ENCODE measurements around the gene CDC42EP1.
"Not testable (repeated sequence)": the region's sequence is repeated elsewhere in the genome, so short reads cannot be mapped to it uniquely, and the experiment has no call there.

Gene CDC42EP1

DNA sequence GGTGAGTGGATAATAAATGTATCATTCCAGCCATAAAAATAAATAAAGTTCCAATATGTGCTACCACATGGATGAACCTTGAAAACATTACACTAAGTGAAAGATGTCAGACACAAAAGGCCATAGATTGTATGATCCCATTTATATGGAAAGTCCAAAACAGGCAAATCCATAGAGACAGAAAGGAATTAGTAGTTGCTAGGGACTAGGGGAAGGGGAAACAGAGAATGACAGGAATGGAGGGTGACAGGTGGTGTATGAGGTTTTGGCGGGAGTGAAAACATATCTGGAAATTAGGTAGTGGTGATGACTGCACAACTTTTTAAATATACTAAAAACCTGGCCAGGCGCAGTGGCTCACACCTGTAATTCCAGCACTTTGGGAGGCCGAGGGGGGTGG lies 25.8 kb upstream of the CDC42EP1 start:
- DNase-seq (ENCODE audit: low spot score) (no peak), FAIRE-seq (no peak)

DNA sequence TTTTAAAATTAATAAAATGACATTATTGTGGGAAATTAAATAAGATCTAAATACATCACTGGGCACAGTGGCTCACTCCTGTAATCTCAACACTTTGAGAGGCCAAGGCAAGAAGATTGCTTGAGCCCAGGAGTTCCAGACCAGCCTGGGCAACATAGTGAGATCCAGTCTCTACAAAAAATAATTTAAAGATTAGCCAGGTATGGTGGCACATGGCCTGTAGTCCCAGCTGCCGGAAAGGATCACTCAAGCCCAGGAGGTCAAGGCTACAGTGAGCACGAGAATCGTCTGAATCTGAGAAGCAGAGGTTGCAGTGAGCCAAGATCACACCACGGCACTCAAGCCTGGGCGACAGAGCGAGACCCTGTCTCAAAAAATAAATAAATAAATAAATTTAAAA lies 25.1 kb upstream of the CDC42EP1 start:
- no peak for DNase-seq (ENCODE audit: low spot score)
- FAIRE-seq: no peak

GRCh38 chr22:37538590-37539357 lies 21.5 kb upstream of the CDC42EP1 start:
- peak; percentile 81 for DNase-seq (ENCODE audit: low spot score)
- peak; percentile 67 for FAIRE-seq

DNA sequence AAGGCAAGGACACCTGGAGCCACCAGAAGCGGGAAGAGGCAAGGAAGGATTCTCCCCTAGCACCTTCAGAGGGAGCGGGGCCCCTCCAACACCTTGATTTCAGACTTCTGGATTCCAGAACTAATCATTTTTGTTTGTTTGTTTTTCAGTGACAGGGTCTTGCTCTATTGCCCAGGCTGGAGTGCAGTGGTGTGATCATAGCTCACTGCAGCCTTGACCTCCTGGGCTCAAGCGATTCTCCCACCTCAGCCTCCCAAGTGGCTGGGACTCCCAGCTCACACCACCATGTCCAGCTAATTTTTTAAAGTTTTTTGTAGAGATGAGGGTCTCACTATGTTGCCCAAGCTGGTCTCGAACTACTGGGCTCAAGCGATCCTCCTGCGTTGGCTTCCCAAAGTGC lies 20.5 kb upstream of the CDC42EP1 start:
- not testable (repeated sequence) for FAIRE-seq; DNase-seq (ENCODE audit: low spot score)

DNA sequence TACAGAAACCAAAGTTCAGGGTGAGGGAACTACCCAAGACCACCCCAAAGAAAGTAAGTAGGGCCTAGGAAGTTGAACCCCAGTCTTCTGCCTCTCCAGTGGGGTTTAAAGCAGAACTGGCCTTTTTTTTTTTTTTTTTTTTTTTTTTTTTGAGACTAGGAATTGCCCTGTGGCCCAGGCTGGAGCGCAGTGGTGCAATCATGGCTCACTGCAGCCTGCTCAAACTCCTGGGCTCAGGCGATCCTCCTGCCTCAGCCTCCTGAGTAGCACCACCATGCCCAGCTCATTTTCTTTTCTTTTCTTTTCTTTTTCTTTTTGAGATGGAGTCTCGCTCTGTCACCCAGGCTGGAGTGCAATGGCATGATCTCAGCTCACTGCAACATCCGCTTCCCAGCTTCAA lies 17.9 kb upstream of the CDC42EP1 start:
- DNase-seq (ENCODE audit: low spot score); FAIRE-seq: not testable (repeated sequence)

DNA sequence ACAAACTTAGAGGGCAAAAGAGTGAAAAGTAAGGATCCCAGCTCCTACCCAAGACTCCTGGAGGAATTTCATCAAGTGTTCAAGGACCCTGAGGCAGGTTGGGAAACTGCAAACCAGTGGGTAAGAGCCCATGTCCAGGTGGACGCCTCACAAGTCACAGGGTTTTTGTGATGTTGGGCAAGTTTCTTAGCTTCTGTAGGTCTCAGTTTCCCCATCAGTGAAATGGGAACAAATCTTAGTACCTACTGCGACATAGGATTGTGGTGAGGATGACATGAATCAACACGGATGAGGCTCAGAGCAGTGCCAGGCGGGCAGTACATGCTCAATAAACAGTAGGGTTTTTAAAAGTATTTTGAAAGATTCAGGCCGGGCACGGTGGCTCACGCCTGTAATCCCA lies 17.3 kb upstream of the CDC42EP1 start:
- FAIRE-seq (no peak), DNase-seq (ENCODE audit: low spot score) (no peak)

- DNase-seq (ENCODE audit: low spot score) (peak; percentile 28), FAIRE-seq (no peak)
Measured at GRCh38 chr22:37544955-37545702, 15.2 kb upstream of the CDC42EP1 start.

GRCh38 chr22:37545703-37546436 lies 14.4 kb upstream of the CDC42EP1 start:
- FAIRE-seq (no peak), DNase-seq (ENCODE audit: low spot score) (no peak)

- FAIRE-seq (no peak), DNase-seq (ENCODE audit: low spot score) (no peak)
Measured at GRCh38 chr22:37546437-37547250, 13.6 kb upstream of the CDC42EP1 start.

DNA sequence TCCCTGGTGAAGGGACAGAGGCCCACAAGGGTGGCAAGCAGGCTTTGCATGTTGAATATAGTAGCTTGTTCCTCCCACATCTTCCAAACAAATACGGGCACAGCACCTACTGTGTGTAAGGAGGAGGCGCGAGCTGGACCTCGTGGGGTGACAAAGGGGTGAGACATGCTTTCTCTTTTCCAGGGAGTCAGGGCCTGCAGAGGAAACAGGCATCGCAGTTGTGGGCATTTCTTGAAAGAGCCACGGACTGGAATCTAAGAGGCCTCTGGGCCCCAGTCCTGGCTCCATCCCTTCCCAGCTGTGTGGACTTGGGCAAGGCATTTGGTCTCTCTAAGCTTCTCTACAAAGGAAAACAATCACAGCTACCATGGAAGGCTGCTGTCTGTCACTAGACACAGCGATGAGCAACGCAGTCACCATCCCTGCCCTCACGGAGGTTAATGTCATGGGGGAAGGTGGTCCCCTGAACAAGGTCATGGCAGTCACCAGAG lies 13.0 kb upstream of the CDC42EP1 start:
- DNase-seq (ENCODE audit: low spot score) (no peak), FAIRE-seq (no peak)

DNA sequence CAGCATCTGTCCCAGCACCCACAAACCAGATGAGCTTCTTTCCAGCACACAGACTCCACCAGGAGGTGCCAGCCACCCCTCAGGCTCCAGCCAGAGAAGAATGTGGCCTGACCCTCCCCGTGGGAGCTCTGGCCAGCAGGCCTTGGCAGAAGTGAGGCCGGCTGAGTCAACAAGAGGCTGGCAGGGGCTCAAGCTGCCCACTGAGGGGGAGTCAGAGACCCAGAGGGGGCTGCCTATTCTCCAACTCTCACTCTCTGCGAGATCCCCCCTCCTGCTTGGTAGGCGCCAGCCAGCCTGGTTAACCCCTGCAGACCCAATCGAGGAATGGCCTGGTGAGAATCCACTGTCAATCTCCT lies 10.6 kb upstream of the CDC42EP1 start:
- DNase-seq (ENCODE audit: low spot score) (peak; percentile 16), FAIRE-seq (no peak)

- not testable (repeated sequence) for DNase-seq (ENCODE audit: low spot score); FAIRE-seq
Measured at GRCh38 chr22:37550921-37551320, 9.4 kb upstream of the CDC42EP1 start.

DNA sequence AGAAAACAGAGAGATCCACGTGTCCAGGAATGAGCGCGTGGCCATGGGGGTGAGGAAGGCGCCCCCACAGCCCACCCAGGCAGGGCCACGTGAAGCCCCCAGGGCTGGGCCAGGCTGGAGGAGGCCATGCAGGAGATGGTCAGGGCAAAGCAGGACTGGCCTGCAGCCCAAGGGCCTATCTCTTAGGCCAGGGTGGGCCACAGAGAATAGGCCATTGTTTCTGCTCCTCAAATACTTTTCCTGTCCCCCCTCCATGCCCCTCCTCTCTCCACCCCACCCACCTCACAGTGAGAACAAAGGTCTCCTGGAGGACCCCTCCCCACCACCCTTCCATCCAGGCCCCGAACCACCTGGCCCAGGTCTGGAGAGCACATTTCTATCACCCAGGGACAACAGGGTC lies 8.3 kb upstream of the CDC42EP1 start:
- DNase-seq (ENCODE audit: low spot score) (no peak), FAIRE-seq (no peak)

DNA sequence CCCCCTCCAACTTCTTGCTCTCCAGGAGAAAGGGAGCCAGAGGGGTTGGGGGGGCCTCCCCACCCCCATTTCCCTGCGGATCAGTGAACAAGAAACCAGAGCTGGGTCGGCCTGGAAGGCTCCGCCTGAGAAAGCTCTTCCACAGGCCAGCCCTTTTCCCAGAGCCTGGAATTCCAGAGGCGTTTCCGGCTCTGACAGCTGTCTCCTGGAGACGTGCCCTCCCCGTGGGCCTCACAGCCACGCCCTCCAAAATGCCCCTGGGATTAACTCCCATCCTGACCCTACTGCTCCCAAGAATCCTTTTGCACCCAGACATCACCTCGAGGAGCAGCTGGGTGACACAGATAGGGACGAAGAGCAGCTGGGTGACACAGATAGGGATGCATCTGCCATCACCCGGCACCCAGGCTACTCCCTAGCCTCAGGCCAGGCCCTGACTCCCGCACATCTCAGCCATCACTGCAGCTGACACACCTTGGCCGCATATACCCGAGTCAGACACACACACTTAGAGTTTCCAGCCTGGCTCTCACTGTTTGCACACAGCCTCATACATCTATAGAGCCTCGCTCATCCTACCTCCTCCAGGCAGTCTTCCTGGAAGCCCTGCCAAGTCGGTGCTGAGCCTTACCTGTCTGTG lies 7.6 kb upstream of the CDC42EP1 start:
- DNase-seq (ENCODE audit: low spot score) (no peak), FAIRE-seq (no peak)

- DNase-seq (ENCODE audit: low spot score): no peak
- FAIRE-seq: no peak
Measured at GRCh38 chr22:37553725-37554124, 6.6 kb upstream of the CDC42EP1 start.

GRCh38 chr22:37555029-37555428 lies 5.3 kb upstream of the CDC42EP1 start:
- no peak for FAIRE-seq
- DNase-seq (ENCODE audit: low spot score): no peak

DNA sequence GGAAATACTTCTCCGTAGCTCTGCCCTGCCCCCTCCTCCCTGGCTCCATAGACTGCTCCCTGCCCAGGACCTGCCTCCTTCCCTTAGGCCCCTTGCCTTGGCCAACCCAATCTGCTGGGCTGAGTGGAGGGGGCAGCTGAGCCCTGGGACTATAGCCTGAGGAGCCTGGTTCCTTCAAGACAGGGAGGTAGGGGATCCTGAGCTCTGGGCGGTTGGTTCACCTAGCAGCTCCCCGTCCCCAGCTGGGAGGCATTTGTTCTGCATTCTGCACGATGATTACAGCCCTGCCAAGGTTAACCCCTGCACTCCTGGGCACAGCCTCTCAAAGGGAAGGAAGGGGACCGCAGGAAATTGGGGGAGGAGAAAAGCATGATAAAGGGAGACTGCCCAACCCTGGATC lies 3.6 kb upstream of the CDC42EP1 start:
- FAIRE-seq (no peak), DNase-seq (ENCODE audit: low spot score) (no peak)

GRCh38 chr22:37557321-37558001 lies 2.8 kb upstream of the CDC42EP1 start:
- FAIRE-seq (peak; percentile 82), DNase-seq (ENCODE audit: low spot score) (peak; percentile 79)

GRCh38 chr22:37558815-37559214 lies 1.5 kb upstream of the CDC42EP1 start:
- no peak for FAIRE-seq
- DNase-seq (ENCODE audit: low spot score): no peak

- no peak for DNase-seq (ENCODE audit: low spot score)
- FAIRE-seq: no peak
Measured at GRCh38 chr22:37559521-37559900, 769 bp upstream of the CDC42EP1 start.
